HEK293 (cell line): ENCODE measurements around the gene PPP1R11.

Source experiments
- GLI4 ChIP-seq: fragments of 450-650 bp; formaldehyde crosslinking; IDR thresholded peaks from 2 replicates; pipeline ENCODE4 v1.5.1; 2016; ENCODE audit warnings: missing biosample characterization, missing genetic modification characterization
- KLF8 ChIP-seq: fragments of 450-650 bp; formaldehyde crosslinking; IDR thresholded peaks from 2 replicates; pipeline ENCODE4 v1.5.1; 2016; ENCODE audit warnings: missing biosample characterization, missing genetic modification characterization
- OVOL3 ChIP-seq: fragments of 450-650 bp; formaldehyde crosslinking; IDR thresholded peaks from 2 replicates; pipeline ENCODE4 v1.5.1; 2016; ENCODE audit warnings: missing biosample characterization, missing genetic modification characterization
- RBAK ChIP-seq: fragments of 450-650 bp; formaldehyde crosslinking; IDR thresholded peaks from 2 replicates; pipeline ENCODE4 v1.5.1; 2016; ENCODE audit warnings: missing biosample characterization, missing genetic modification characterization
- WT1 ChIP-seq: fragments of 450-650 bp; formaldehyde crosslinking; IDR thresholded peaks from 2 replicates; pipeline ENCODE4 v1.5.1; 2016; ENCODE audit warnings: missing biosample characterization, missing genetic modification characterization
- YY1 ChIP-seq: fragments of 450-650 bp; formaldehyde crosslinking; IDR thresholded peaks from 2 replicates; pipeline ENCODE4 v1.5.1; 2018; ENCODE audit warnings: missing biosample characterization, missing genetic modification characterization
- ZBTB17 ChIP-seq: fragments of 450-650 bp; formaldehyde crosslinking; IDR thresholded peaks from 2 replicates; pipeline ENCODE4 v1.5.1; 2016; ENCODE audit warnings: missing biosample characterization, missing genetic modification characterization
- ZBTB20 ChIP-seq: fragments of 450-650 bp; formaldehyde crosslinking; IDR thresholded peaks from 2 replicates; pipeline ENCODE4 v1.5.1; 2016; ENCODE audit warnings: missing biosample characterization, missing genetic modification characterization
- ZNF133 ChIP-seq: fragments of 450-650 bp; formaldehyde crosslinking; IDR thresholded peaks from 2 replicates; pipeline ENCODE4 v1.5.1; 2016; ENCODE audit warnings: missing biosample characterization, missing genetic modification characterization
- ZNF274 ChIP-seq, 2 experiments: fragments of 200-500 bp in 1 of 2; fragments of 450-650 bp in 1 of 2; sonication (Bioruptor generic) in 1 of 2; formaldehyde crosslinking in 1 of 2; IDR thresholded peaks; 2 replicates each; pipeline versions ENCODE4 v1.5.1 to v1.6.1; 2014 to 2016; ENCODE audit warnings: borderline replicate concordance in 1 of 2, inconsistent platforms in 1 of 2, low read length in 1 of 2, missing biosample characterization in 1 of 2, missing genetic modification characterization in 1 of 2
- ZNF394 ChIP-seq: fragments of 450-650 bp; formaldehyde crosslinking; IDR thresholded peaks from 2 replicates; pipeline ENCODE4 v1.5.1; 2016; ENCODE audit warnings: missing biosample characterization, missing genetic modification characterization, mild to moderate bottlenecking, moderate library complexity, borderline replicate concordance
- ZNF426 ChIP-seq: fragments of 450-650 bp; formaldehyde crosslinking; IDR thresholded peaks from 2 replicates; pipeline ENCODE4 v1.5.1; 2017; ENCODE audit warnings: missing biosample characterization, missing genetic modification characterization, mild to moderate bottlenecking, inconsistent platforms, moderate library complexity
- ZNF433 ChIP-seq: fragments of 450-650 bp; formaldehyde crosslinking; IDR thresholded peaks from 2 replicates; pipeline ENCODE4 v1.5.1; 2016; ENCODE audit warnings: missing biosample characterization, missing genetic modification characterization, low read depth
- ZNF473 ChIP-seq: fragments of 450-650 bp; formaldehyde crosslinking; IDR thresholded peaks from 2 replicates; pipeline ENCODE4 v1.5.1; 2017; ENCODE audit warnings: missing biosample characterization, missing genetic modification characterization
- ZNF561 ChIP-seq: fragments of 450-650 bp; IDR thresholded peaks from 2 replicates; pipeline ENCODE4 v1.5.1; 2018; ENCODE audit warnings: missing biosample characterization, missing genetic modification characterization, borderline replicate concordance
- ZNF623 ChIP-seq: fragments of 450-650 bp; formaldehyde crosslinking; IDR thresholded peaks from 2 replicates; pipeline ENCODE4 v1.5.1; 2016; ENCODE audit warnings: missing biosample characterization, missing genetic modification characterization
- ZNF654 ChIP-seq: fragments of 450-650 bp; formaldehyde crosslinking; IDR thresholded peaks from 2 replicates; pipeline ENCODE4 v1.5.1; 2016; ENCODE audit warnings: low read depth, missing biosample characterization, missing genetic modification characterization
- ZNF660 ChIP-seq: fragments of 450-650 bp; IDR thresholded peaks from 2 replicates; pipeline ENCODE4 v1.5.1; 2018; ENCODE audit warnings: missing biosample characterization, mild to moderate bottlenecking, missing genetic modification characterization
- ZSCAN30 ChIP-seq: fragments of 450-650 bp; IDR thresholded peaks from 2 replicates; pipeline ENCODE4 v1.5.1; 2018; ENCODE audit warnings: missing biosample characterization, mild to moderate bottlenecking, missing genetic modification characterization, moderate library complexity
- ZXDB ChIP-seq: fragments of 450-650 bp; formaldehyde crosslinking; IDR thresholded peaks from 2 replicates; pipeline ENCODE4 v1.5.1; 2016; ENCODE audit warnings: missing biosample characterization, missing genetic modification characterization
- TF ChIP-seq, protein P1 (sequence below): fragments of 450-650 bp; formaldehyde crosslinking; IDR thresholded peaks from 2 replicates; pipeline ENCODE4 v1.5.1; 2016; ENCODE audit warnings: missing biosample characterization, missing genetic modification characterization
- TF ChIP-seq, protein P2 (sequence below): fragments of 450-650 bp; formaldehyde crosslinking; IDR thresholded peaks from 2 replicates; pipeline ENCODE4 v1.5.1; 2017; ENCODE audit warnings: missing biosample characterization, missing genetic modification characterization
- TF ChIP-seq, protein P3 (sequence below): fragments of 450-650 bp; formaldehyde crosslinking; IDR thresholded peaks from 2 replicates; pipeline ENCODE4 v1.5.1; 2017; ENCODE audit warnings: missing biosample characterization, missing genetic modification characterization
- TF ChIP-seq, protein P4 (sequence below): fragments of 450-650 bp; formaldehyde crosslinking; IDR thresholded peaks from 2 replicates; pipeline ENCODE4 v1.5.1; 2016; ENCODE audit warnings: missing biosample characterization, missing genetic modification characterization
- TF ChIP-seq, protein P5 (sequence below): fragments of 450-650 bp; formaldehyde crosslinking; IDR thresholded peaks from 2 replicates; pipeline ENCODE4 v1.5.1; 2016; ENCODE audit warnings: missing biosample characterization, missing genetic modification characterization
- TF ChIP-seq, protein P6 (sequence below): fragments of 450-650 bp; formaldehyde crosslinking; IDR thresholded peaks from 2 replicates; pipeline ENCODE4 v1.5.1; 2016; ENCODE audit warnings: missing biosample characterization, missing genetic modification characterization
- TF ChIP-seq, protein P7 (sequence below): fragments of 450-650 bp; formaldehyde crosslinking; IDR thresholded peaks from 2 replicates; pipeline ENCODE4 v1.5.1; 2016; ENCODE audit warnings: missing biosample characterization, missing genetic modification characterization

Gene PPP1R11

DNA sequence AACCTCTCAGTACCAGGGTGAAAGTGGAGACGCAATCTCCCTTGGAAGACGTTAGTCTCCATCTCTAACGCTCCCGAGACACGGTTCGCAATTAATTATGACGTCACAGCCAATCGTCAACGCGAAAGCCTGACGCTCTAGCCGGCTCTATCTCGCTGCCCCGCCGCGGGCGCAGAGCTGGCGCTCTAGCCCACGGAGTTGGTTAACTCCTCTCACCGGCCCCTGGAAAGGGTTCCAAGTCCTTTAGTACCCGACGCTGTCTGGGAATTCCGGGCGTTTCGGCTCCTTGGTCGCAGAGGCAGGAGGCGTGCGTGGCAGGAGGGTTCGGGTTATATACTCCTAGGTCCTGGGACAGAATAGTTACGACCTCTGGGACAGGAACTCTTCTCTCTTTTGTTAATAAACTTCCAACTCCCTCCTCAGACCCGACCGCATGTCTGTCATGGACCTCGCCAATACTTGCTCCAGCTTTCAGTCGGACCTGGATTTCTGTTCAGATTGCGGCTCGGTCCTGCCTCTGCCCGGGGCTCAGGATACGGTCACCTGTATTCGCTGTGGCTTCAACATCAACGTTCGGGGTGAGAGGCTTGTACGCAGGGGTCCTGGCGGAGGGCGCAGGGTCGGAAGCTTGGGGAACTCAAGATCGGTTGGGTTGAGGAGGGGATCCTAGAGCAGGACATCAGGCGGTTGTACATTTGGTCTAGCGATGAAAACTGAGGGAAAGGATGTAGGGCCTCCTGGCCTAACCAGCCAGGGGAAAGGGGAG, 5.7 kb upstream of the PPP1R11 start, which contains the start of gene POLR1H (continued):
- TF ChIP-seq RBAK (tag by site-specific recombination) (peak; percentile 10; the same call in 1 of the 2 replicates), YY1 (tag by site-specific recombination) (peak; percentile 87), ZBTB17 (tag by site-specific recombination) (peak; percentile 86), ZSCAN30 (tag by site-specific recombination) (peak; percentile 82), ZNF433 (tag by site-specific recombination) (no peak), ZNF426 (no peak), ZNF654 (0 out of 2 replicates have a peak, but pooled peaks have one; percentile 17), GLI4 (tag by site-specific recombination) (no peak), OVOL3 (tag by site-specific recombination) (0 out of 2 replicates have a peak, but pooled peaks have one; percentile 20), ZNF623 (tag by site-specific recombination) (0 out of 2 replicates have a peak, but pooled peaks have one; percentile 12), ZNF473 (tag by site-specific recombination) (no peak), WT1 (peak; percentile 62), ZNF394 (peak; percentile 46; the same call in 1 of the 2 replicates), ZNF660 (tag by site-specific recombination) (peak; percentile 96), ZBTB20 (peak; percentile 100), KLF8 (tag by site-specific recombination) (peak; percentile 88), ZNF561 (tag by site-specific recombination) (peak; percentile 77; the same call in 1 of the 2 replicates), ZNF133 (tag by site-specific recombination) (no peak), ZXDB (tag by site-specific recombination) (peak; percentile 93), ZNF274 (IDR thresholded peaks at IDR 0.05; ENCODE audit: low read length) (no peak), ZNF274 (tag by site-specific recombination; IDR thresholded peaks at IDR 0.05; ENCODE audit: borderline replicate concordance) (no peak)
- TF ChIP-seq, protein P1, sequence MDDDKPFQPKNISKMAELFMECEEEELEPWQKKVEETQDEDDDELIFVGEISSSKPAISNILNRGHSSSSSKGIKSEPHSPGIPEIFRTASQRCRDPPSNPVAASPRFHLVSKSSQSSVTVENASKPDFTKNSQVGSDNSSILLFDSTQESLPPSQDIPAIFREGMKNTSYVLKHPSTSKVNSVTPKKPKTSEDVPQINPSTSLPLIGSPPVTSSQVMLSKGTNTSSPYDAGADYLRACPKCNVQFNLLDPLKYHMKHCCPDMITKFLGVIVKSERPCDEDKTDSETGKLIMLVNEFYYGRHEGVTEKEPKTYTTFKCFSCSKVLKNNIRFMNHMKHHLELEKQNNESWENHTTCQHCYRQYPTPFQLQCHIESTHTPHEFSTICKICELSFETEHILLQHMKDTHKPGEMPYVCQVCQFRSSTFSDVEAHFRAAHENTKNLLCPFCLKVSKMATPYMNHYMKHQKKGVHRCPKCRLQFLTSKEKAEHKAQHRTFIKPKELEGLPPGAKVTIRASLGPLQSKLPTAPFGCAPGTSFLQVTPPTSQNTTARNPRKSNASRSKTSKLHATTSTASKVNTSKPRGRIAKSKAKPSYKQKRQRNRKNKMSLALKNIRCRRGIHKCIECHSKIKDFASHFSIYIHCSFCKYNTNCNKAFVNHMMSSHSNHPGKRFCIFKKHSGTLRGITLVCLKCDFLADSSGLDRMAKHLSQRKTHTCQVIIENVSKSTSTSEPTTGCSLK (tag by site-specific recombination), result no peak
- TF ChIP-seq, protein P2, sequence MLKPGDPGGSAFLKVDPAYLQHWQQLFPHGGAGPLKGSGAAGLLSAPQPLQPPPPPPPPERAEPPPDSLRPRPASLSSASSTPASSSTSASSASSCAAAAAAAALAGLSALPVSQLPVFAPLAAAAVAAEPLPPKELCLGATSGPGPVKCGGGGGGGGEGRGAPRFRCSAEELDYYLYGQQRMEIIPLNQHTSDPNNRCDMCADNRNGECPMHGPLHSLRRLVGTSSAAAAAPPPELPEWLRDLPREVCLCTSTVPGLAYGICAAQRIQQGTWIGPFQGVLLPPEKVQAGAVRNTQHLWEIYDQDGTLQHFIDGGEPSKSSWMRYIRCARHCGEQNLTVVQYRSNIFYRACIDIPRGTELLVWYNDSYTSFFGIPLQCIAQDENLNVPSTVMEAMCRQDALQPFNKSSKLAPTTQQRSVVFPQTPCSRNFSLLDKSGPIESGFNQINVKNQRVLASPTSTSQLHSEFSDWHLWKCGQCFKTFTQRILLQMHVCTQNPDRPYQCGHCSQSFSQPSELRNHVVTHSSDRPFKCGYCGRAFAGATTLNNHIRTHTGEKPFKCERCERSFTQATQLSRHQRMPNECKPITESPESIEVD (tag by site-specific recombination), result 0 out of 2 replicates have a peak, but pooled peaks have one; percentile 9
- TF ChIP-seq, protein P3, sequence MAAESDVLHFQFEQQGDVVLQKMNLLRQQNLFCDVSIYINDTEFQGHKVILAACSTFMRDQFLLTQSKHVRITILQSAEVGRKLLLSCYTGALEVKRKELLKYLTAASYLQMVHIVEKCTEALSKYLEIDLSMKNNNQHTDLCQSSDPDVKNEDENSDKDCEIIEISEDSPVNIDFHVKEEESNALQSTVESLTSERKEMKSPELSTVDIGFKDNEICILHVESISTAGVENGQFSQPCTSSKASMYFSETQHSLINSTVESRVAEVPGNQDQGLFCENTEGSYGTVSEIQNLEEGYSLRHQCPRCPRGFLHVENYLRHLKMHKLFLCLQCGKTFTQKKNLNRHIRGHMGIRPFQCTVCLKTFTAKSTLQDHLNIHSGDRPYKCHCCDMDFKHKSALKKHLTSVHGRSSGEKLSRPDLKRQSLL (tag by site-specific recombination), result peak; percentile 96
- TF ChIP-seq, protein P4, sequence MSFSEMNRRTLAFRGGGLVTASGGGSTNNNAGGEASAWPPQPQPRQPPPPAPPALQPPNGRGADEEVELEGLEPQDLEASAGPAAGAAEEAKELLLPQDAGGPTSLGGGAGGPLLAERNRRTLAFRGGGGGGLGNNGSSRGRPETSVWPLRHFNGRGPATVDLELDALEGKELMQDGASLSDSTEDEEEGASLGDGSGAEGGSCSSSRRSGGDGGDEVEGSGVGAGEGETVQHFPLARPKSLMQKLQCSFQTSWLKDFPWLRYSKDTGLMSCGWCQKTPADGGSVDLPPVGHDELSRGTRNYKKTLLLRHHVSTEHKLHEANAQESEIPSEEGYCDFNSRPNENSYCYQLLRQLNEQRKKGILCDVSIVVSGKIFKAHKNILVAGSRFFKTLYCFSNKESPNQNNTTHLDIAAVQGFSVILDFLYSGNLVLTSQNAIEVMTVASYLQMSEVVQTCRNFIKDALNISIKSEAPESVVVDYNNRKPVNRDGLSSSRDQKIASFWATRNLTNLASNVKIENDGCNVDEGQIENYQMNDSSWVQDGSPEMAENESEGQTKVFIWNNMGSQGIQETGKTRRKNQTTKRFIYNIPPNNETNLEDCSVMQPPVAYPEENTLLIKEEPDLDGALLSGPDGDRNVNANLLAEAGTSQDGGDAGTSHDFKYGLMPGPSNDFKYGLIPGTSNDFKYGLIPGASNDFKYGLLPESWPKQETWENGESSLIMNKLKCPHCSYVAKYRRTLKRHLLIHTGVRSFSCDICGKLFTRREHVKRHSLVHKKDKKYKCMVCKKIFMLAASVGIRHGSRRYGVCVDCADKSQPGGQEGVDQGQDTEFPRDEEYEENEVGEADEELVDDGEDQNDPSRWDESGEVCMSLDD (tag by site-specific recombination), result peak; percentile 41
- TF ChIP-seq, protein P5, sequence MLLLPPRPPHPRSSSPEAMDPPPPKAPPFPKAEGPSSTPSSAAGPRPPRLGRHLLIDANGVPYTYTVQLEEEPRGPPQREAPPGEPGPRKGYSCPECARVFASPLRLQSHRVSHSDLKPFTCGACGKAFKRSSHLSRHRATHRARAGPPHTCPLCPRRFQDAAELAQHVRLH (tag by site-specific recombination), result no peak
- TF ChIP-seq, protein P6, sequence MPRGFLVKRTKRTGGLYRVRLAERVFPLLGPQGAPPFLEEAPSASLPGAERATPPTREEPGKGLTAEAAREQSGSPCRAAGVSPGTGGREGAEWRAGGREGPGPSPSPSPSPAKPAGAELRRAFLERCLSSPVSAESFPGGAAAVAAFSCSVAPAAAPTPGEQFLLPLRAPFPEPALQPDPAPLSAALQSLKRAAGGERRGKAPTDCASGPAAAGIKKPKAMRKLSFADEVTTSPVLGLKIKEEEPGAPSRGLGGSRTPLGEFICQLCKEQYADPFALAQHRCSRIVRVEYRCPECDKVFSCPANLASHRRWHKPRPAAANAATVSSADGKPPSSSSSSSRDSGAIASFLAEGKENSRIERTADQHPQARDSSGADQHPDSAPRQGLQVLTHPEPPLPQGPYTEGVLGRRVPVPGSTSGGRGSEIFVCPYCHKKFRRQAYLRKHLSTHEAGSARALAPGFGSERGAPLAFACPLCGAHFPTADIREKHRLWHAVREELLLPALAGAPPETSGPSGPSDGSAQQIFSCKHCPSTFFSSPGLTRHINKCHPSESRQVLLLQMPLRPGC (tag by site-specific recombination), result peak; percentile 80
- TF ChIP-seq, protein P7, sequence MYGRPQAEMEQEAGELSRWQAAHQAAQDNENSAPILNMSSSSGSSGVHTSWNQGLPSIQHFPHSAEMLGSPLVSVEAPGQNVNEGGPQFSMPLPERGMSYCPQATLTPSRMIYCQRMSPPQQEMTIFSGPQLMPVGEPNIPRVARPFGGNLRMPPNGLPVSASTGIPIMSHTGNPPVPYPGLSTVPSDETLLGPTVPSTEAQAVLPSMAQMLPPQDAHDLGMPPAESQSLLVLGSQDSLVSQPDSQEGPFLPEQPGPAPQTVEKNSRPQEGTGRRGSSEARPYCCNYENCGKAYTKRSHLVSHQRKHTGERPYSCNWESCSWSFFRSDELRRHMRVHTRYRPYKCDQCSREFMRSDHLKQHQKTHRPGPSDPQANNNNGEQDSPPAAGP (tag by site-specific recombination), result peak; percentile 88; the same call in 1 of the 2 replicates
